H4 (cell line): ENCODE results near the gene PLCE1. TPM values are rescaled to one million over a fixed set of nuclear protein-coding genes. Genes with fewer than 3 reads are reported as not detected.

ENCODE experiments used
- DNase-seq: peaks from one replicate; pipeline ENCODE4 v3.0.0-alpha.2; 2015; ENCODE audit warnings: low spot score
- total RNA-seq: library from RNA; depleted of rRNA; stranded (reverse); fragments of >200 nt; shearing (Covaris generic); gene quantifications from 2 replicates; pipeline ENCODE4 v1.2.3, GENCODE V29; 2014

PLCE1 gene
- total RNA-seq, 1 experiment from 2014 or later, result 1.2 TPM

DNA sequence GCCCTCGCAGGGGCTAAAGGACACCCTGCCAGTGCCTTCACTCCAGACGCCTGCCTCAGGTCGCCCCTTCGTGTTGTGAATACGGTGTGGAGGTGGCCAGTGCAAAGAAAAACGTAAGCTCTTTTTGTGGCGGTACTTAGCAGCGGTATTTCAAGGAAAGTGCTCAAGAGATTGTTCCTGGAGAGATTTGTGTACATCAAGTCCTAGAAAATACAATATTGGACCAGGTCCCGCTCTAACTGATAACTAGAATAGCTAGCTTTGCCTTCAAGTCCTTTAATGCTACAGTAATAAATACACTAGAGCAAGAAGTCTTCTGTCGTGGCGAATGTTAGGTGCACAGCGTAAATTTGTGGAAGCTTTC lies 689 bp downstream of the PLCE1 start:
- no peak for DNase-seq

DNA sequence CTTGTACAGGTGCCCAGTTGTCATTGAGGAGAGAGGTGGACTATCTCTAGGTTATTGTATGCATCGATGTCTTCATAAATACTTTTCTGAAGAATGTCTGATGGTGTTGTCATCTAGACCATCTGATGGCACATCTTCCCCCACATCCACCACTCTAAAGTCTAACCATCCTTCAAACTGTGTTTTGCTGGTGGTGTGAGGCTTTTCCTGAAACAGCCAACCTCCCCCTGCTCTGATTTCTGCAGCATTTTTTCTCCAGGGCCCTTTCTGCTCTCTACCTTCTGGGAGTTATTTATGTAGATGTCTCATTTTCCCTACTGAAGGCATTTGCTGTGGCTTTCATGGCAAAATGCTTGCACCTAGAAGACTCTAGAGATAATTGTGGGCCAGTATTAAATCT lies 1.5 kb downstream of the PLCE1 start:
- no peak for DNase-seq

DNA sequence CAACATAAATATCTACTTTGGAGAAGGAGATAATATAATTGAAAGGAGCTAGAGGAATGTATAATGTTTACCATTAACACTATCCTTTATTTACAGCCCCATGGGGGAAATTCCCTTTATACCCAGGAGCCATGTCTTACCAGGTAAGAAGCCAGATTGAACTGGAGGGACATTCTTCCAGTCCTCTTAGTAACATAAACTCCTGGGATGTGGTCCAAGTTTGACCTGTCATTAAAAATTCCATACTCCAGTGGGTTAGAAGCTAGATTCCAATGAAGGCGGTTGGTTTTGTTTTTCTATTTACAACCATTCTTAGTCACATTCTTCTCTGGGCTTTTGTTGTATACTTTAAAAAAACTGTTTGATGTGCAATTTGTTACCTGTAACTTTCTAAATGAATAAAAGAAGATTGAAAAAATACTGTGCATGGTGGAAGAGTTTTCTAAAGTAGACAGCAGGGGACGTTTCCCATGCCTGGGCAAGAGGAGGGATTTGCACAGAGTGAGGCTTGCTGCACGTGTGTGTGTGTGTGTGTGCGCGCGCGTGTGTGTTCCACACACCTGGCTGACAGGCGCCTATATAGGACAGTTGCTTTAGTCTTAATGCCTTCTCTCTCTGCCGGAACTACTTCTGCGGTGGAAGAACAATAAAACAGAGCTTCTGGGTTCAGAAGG lies 2.0 kb downstream of the PLCE1 start:
- DNase-seq, result peak; percentile 55

DNA sequence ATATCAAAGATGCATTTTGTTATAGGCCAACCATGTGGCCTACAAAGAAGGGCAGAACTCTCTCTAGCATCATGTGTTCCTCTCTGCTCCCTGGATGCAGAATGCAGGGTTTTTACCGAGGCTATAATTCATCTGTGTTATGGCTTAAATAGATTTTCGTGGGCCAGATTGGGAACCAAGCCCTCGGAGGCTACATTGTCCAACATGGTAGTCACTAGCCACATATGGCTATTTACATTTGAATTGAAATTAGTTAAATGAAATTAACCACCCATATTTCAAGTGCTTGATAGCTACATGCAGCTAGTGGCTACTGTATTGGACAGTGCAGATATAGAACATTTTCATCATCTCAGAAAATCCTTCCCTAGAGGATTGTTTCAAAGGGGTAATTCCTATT lies 2.8 kb downstream of the PLCE1 start:
- no peak for DNase-seq

DNA sequence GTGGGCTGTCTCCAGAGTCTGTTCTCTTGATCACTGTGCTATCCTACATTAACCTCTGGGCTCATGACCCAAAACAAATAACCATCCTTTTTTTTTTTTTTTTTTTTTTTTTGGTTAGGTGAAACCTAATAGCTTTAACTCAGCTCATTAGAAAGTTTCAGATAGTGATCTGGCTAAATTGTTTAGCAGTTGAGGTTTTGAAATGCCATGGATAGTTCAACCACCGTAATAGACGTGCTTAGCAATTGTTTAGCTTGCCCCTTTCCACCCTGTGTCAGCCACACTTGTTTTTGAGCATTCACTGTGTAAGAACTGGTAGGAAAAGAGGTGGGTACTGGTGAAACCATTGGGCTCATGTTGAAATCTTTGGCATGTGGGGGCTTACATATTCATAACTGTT lies 3.8 kb downstream of the PLCE1 start:
- DNase-seq, result no peak

DNA sequence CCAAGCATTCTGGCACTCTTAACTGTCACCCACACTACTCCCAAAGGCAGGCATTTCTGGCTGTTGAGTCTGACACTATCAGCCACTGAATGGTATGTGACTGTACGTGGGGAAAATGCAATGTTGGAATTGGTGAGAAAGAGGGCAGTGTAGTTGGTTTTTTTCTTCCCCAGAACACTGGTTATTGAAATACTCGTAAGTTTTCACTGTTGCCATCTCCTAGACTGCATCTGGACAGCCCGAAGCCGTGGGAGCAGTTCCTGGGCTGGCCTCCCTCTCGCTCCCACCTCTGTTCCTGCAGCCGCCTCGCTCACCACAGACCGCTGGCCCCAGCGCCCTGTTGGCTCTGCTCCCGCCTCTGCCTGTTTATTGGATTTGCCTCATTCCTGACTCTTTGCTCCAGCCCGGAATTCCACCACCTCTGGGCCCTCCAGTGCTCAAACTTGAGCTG lies 5.7 kb downstream of the PLCE1 start:
- peak; percentile 78 for DNase-seq

DNA sequence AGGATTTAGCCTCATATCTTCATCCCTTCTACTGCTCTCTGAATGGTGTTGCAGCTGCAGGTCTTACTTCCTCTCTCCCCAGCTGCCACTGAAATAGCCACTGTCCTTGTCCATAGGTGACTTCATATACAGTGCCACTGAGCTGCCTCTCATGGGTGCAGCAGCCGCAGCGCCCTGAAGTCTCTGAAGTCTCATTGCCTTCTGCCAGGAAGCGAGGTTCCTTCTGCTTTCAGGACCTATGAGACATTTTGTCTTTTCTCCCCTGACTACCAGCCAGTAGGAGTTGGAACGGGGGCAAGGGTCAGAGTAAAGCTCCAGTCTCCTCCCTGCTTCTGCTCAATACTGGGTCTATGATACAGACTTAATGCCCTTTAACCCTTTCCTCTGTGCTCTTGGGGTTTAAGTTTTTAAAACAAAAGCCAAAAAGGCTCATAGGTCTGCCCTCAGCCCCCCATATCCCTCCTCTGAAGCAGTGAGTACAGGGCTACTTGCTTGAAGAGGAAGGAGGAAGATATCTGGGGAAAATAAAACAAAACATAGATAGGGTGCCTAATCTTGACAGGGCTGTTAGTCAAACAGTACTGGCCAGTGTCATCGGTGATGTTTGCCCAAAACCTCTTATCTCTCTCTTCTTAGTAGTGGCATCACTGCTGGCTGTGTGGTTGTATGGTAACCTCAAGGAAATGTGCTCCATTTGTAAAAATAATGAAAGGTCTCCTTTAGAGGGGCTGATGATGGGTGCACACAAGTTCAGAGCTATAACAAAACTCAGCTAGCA lies 7.1 kb downstream of the PLCE1 start:
- no peak for DNase-seq

DNA sequence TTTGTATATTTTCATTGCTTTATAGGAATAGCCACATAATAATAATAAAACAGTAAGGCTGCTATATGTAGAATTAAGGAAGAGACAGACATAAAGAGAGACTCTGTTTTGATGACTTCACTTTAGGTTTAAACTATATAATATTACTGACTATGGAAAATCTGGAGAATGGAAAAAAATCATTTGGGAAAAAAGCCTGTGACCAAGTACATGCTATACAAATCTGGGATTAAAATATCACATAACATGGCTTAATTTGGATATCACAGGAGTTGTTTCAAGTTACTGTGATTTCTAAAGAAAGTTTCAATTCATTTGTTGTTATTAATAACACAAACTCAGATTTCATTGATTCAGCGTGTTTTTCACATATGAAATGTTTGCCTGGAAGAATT lies 7.7 kb downstream of the PLCE1 start:
- no peak for DNase-seq

DNA sequence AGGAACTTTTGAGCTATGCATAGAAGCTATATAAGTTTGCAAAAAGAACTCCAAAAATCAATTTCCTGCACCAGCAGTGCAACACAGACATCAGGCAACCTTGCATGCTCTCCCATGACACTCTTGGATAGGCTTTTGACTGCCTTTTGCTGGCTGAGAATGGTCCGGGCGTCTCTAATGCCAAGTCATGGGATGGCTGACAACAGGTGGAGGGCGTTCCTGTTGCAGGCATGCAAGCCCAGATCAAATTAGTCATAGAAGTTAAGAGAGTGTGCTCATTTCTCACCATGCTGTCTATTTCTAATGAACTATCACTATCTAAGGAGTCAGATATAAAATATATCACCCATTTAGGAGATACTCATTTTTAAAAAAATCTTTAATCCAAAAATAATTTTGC lies 8.4 kb downstream of the PLCE1 start:
- no peak for DNase-seq

DNA sequence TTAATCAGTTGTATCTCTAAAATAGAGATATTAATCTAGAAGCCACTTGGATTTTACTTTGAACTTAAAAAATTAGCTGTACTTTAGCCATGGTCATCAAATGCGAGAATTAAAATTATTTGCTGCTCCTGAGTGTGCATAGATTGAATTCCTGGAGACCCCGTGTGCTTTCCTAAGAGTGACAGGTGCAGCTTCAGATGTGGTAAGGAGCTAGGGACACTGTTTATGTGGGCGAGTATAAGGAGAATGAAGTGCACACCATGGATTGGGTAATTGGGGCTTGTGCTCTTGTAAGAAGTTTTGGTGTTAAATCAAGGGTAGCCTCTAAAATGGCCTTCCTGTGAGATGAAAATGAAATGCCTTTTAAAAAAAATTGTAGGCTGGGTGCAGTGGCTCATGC lies 9.8 kb downstream of the PLCE1 start:
- no peak for DNase-seq

DNA sequence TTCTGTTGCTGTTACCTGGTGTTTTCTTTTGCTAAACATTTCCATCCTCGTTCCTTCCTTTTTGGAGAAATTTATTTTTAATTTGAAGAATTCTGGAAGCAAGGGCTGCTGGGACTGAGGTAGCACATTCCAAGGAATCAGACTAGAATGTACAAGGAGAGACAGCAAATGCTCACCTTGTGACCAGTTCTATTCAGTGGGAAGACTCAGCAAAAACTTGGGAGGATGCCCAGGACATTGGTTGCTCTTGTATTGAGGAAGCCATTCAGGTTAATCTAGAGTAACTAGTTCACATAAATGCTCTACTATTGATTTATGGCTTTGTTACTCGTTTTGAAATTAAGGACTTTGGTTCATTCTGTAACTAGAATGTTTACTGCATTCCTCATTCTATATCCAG lies 11.3 kb downstream of the PLCE1 start:
- DNase-seq, result no peak

DNA sequence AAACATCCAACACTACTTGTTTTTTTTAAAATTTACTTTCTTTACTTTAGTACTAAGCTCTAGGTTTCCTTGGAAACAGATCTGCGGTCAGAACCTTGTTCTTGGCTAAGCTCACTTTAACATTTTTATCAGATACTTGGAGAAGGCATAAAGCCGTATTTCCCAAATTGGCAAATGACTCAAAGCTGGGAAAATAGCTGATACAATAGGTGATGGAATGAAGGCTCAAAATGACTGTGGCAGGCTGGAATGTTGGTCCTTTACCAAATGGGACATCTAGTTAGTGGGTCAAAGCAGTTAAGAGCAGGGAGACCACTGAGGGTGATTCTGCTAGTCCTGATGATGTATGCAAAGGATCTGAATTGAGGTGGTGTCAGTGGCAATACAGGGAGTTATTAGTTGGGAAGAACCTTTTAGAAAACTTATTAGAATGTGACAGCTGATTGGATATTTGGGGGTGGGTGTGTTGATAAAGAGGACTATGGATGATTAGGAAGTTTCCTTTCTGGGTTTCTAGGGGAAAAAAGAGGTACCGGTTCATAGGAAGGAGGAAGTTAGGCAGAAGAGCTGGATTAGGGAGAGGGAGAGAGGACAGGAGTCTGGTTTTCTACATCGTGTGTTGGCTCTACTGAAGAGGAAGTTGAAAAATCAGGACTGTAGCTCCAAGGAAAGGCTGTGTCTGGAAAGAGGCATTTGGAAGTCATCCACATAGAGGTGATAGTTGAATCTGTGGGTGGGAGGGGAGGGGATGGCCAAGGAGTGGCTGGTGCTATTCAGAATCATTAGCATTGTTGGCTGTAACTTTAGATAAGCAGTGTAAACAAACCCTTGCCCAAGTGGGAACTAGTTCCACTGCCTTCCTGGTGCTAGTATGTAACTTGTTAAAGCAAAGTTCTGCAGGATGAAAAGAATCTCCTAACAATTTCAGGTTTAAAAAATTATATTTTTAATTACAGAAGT lies 13.1 kb downstream of the PLCE1 start:
- DNase-seq, result peak; percentile 60

DNA sequence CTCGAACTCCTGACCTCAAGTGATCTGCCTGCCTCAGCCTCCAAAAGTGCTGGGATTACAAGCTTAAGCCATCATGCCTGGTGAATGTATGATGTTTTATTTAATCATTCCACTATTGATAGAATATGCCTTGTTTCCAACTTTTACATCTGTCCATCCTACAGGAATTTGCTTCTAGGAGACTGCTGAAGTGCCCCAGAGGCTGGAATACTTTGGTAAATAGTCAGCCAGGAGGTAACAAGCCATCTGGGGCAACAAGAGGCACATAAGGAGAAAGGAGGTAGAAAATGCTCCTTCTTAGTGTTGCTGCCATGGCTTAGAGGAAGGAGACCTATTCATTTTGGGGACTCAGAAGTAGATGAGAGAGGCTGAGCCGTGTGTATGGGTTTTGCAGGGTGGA lies 14.8 kb downstream of the PLCE1 start:
- DNase-seq, result no peak

DNA sequence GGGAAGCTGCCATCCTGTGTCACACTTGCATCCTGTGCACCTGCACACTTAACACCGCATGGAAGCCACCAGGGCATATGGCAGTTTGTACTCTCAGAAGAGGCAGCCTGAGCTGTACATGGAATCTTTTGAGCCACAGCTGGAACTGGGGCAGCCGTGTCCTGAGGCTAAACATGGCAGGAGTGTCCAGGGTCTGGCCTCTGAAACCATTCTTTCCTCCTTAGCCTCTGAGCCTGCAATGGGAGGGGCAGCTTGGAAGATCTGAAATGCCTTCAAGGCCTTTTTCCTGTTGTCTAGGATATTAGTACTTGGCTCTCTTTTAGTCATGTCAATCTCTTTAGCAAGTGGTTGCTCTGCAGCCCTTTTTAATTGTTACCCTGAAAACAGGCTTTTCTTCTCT lies 16.4 kb downstream of the PLCE1 start:
- no peak for DNase-seq

DNA sequence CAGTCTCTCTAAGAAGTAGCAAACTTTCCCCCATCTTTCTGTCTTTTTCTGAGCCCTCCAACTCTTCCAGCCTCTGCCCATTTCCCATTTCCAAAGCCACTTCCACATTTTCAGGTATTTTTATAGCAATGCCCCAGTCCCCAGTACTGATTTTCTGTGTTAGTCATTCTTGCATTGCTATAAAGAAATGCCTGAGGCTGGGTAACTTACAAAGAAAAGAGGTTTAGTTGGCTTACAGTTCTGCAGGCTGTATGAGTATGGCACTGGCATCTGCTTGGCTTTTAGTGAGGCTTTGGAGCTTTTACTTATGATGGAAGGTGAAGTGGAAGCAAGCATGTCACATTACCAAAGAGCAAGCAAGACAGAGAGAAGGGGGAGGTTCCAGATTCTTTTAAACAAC lies 17.2 kb downstream of the PLCE1 start:
- no peak for DNase-seq

DNA sequence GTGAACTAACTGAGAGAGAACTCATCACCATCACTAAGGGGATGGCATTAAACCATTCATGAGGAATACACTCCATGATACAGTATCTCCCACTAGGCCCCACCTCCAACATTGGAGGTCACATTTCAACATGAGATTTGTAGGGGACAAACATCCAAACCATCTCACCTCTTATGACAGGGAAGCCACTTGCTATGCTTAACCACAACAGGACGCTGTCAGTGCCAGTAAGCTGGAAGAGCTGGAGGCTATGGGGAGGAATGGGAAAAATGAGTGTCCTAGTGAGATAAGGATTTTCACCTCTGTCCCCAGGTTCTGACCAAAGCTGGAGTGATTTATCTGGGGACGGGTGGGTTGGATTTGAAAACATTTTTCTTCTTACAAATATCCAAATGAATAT lies 17.6 kb downstream of the PLCE1 start:
- no peak for DNase-seq

DNA sequence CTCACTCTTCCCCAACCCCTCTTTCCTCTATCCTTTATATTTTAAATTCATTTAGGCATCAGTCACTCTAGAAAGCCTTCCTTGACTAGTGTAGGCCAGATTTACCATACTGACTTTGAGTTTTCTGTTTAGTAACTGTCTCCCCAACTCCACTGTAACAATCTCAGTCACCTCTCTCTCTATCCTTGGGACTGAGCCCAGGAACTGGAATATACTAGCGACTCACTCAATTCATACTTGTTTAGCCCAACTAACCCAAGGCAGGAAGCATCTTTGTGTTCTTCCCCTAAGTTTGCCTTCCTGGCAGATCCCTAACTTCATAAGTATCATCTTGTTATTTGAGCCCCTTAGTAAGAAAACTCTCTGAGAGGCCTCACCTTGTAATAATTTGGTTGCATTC lies 19.1 kb downstream of the PLCE1 start:
- DNase-seq, result no peak

DNA sequence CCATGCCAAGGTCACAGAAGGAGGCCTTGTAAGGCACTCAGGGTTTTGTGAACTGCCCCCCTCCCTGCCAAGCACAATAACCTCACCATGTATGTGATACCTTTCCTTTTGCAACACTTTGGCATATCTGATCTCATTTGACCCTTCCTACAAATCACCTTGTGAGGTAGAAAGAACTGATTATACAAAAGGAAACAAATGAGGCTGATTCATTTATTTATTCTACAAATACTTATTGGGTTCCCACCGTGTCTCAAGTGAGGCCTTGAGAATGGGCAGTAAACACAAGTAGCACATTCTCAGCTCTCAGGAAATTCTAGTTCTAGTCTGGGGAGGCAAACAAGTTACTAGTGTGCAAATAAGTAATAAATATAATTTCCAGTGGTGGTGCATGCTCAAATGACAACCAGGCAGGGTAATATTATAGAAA lies 19.6 kb downstream of the PLCE1 start:
- no peak for DNase-seq

DNA sequence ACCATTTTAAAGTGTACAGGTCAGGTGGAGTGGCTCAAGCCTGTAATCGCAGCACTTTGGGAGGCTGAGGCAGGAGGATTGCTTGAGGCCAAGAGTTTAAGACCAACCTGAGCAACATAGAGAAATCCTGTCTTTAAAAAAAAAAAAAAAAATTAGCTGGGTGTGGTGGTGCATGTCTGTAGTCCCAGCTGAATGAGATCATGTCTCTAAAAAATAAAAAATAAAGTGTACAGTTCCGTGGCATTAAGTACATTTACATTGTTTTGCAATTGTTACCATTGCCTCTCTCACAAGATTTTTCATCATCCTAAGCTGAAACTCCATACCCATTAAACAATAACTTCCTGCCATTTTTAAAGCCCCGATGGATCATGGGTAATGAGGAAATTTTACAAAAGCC lies 20.6 kb downstream of the PLCE1 start:
- DNase-seq, result no peak

DNA sequence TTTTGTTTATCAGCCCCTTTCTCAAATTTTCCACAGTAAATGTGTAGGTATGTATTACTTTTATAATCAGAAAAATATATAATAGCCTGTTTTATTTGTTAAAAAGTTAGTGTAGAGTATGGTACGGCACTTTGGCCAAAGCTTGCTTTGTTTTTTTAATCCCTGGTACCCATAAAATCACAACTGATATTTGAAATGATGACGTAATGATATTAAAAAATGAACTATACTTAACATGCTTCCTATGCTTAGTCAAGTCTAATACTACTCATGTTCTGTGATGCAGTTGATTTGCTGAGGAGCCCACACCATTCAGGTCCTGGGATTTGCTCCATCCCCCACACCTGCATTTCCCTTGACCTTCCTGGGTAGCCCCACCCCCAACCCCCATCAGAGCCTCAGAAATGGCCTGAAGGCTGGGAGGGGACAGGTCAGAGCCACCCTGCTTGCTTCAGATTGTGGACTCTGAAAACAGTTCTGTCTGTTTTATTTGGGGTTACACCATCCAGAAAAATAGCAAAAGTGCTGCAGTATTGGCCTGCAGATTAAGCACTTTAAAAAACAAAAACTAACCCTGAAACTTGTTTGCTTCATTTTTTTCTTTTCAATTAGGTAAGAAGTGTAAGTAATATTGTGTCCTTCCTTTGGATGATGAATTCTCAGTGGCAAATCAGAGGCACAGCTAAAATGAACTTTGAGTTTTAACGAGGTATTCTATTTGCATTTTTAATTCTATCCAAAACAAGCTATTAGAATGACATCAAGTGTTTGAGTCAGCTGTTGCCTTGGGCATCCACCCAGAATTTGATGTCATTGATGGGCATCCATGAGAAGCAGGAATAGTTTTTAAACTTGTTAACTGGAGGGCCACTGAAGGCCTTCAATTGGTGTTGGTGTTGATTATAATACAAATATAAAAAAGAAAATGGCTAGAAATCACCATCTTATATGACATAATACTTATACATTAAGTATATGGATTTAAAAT lies 23.3 kb downstream of the PLCE1 start:
- no peak for DNase-seq

DNA sequence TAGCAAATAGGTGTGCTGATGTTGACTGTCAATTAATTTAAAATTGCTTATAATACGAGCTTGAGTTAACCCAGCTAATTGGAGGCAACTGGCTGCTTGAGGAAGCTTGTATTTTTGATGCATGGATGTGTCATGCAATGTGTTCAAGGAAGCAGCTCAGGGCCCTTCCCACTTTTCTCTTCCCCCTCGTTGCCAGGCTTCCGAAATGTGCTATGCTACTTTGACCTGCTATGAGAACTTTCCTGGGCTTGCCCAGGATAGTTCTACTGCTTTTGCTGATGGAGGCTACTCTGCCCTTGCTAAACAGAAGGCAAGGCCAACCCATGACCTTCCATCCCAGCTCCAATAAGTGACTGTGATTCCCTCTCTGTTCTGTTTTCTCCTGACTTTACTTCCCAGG lies 24.4 kb downstream of the PLCE1 start:
- DNase-seq, result no peak
